ENCODE data around the gene GGCX.
"Not testable (repeated sequence)": the region's sequence is repeated elsewhere in the genome, so short reads cannot be mapped to it uniquely, and the experiment has no call there.

GGCX gene

GRCh38 chr2:85564144-85564563 is 2.9 kb upstream of the GGCX start:
- no peak for DNase-seq

DNA sequence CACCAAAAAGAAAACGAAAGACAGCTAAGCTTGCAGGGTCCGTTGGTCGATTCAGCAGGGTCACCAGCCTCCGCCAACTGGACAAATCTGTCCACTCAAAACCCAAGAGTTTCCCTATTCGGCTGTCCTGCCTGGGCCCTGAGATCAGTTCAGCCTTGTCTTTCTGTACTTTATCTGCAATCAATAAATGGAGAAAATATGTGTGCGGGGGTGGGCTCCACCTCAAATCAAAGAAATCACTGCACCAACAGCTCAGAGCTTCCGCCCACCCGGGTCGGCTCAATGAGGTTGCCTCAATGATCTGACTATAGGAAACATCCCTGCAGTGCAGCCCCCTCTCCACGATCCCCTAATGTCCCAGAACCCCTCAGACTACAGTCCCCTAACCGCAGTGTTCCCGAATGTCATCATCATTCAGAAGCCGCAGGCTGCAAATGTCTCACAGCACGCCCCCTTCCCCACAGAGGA is 447 bp downstream of the GGCX start:
- DNase-seq = no peak

- not testable (repeated sequence) for DNase-seq
Observed at GRCh38 chr2:85560403-85560726, 928 bp downstream of the GGCX start.

DNA sequence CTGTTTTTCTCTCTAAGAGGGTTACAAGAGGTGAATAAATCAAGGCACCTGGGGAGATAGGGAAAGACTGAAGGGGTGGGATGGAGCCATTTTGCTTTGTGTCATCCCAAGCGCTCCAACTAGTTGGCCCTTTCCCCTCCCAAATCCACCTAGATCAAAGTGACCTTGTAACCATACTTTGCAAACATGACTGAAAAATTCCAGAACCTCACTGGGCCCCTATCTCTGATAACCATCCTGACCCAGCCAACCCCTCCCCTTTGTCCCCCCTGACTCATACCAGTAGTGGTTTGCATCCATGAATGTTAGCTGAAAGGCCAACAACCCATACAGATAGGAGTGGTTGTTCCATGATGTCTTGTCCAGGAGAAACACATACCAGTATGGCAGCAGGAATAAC is 3.1 kb downstream of the GGCX start:
- DNase-seq = no peak

DNA sequence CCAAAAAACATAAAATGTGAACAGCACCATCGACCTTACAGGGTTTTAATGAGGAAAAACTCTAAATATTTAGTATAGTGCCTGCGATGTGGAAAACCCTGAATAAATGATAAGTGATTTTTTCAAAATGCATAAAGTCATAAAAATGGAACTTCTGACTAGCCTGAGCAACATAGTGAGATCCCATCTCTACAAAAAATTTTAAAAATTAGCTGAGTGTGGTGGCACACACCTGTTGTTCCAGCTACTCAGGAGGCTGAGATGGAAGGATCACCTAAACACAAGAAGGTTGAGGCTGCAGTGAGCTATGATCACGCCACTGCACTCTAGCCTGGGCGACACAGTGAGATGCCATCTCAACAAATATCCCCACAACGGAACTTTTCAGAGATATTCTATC is 4.2 kb downstream of the GGCX start:
- DNase-seq = no peak

- no peak for DNase-seq
Observed at GRCh38 chr2:85554980-85555612, 6.2 kb downstream of the GGCX start.

DNA sequence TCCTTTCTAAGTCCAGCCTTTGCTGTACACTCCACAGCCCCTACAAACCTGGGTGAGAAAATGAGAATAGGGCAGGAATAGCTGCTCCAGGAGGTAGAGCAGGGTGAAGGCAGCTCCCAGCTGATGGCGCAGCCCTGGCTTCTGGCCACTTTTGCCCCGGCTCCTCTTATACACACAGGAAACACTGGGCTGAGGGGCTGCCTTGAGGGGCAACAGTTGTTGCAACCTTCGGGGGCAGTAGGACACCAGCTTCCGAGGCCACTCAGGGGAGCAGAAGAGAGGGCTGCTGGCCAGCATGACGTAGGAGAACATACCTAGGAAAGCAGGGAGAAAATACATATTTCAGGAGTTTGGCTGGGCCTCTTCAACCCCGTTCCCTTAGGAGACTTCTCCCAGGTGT is 8.1 kb downstream of the GGCX start:
- DNase-seq = no peak

DNA sequence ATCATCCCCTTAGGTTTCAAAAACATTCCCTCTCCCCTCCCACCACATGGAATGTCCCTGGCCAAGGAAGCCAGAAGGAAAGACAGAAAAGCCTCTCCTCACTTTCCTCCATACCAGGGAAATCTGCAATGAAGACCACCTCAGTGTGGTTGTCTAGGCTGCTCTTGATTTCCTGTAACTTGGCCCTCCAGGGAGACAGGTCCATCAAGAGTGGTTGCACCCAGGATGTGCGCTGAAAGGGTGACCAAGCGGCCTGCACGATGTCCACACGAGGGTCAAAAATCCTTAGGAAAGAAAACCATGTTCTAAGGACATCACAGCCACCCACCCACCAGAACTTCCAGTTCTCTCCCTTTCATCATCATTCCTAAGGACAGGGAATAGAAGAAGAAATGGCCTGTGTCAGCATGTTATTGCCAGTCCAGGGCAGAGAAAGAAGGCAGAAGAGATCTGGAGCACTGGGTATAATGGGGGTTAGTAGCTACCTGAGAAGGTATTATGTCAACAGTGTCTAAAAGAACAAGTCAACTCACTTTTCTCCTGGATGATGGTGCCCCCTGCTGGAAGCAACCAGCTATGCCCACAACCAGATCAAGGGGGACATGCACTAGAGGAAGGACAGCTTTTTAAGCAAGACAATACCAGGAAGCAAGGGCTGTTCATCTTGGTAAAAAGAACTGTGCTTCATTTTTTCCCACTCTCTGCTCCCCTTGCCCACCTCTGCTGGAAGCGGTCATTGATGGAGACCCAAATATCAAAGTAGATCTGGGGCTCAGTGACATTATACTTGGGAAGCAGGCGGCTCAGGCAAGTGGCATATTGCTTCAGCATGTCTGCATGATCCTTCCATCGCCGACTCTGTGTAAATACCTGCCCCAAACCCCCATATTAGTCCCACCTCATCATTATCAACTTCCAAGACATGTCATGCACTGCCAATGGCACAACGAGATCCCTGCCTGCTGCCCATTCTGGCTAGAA is 9.3 kb downstream of the GGCX start:
- DNase-seq = peak; percentile 68

GRCh38 chr2:85550486-85550885 is 10.8 kb downstream of the GGCX start:
- no peak for DNase-seq

GRCh38 chr2:85549826-85550225 is 11.5 kb downstream of the GGCX start:
- DNase-seq = peak; percentile 93

- no peak for DNase-seq
Observed at GRCh38 chr2:85549095-85549494, 12.2 kb downstream of the GGCX start.

DNA sequence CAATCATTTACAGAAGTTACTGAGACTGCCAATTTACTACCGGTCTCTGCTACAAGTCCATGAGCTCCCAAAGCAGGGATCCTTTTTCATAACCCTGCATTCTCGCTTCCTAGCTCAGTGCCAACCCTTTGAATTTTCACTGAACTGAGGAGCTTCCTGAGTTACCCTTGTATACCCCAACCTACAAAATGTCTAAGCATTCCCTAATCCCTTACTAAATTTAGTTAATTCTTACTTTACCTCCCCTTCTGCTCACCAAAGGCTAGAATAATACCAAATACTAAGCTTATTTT is 12.7 kb downstream of the GGCX start:
- DNase-seq = no peak

DNA sequence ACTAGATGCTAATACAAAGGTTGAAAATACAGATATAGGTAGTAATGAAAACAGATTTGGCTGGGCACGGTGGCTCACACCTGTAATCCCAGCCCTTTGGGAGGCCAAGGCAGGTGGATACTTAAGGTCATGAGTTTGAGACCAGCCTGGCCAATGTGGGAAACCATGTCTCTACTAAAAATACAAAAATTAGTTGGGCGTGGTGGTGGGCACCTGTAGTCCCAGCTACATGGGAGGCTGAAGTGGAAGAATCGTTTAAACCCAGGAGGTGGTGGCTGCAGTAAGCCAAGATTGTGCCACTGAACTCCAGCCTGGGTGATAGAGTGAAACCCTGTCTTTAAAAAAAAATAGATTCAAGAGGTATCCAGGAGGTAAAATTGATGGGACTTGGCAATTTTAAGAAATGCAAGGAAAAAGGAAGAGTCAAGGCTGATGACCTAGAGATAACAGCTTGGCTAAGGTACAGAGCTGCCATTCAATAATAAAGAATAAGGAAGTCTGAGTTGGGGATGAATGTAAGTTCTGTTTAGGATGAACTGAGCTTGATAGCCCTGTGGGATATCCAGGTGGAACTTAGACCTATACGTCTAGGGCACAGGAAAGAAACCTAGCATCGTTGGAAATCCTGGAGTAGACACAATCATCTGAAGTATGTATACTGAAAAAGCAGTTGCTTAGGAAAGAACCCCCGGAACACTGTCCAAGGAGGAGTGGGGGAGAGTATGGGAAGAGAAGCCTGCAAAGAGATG is 13.3 kb downstream of the GGCX start:
- no peak for DNase-seq

DNA sequence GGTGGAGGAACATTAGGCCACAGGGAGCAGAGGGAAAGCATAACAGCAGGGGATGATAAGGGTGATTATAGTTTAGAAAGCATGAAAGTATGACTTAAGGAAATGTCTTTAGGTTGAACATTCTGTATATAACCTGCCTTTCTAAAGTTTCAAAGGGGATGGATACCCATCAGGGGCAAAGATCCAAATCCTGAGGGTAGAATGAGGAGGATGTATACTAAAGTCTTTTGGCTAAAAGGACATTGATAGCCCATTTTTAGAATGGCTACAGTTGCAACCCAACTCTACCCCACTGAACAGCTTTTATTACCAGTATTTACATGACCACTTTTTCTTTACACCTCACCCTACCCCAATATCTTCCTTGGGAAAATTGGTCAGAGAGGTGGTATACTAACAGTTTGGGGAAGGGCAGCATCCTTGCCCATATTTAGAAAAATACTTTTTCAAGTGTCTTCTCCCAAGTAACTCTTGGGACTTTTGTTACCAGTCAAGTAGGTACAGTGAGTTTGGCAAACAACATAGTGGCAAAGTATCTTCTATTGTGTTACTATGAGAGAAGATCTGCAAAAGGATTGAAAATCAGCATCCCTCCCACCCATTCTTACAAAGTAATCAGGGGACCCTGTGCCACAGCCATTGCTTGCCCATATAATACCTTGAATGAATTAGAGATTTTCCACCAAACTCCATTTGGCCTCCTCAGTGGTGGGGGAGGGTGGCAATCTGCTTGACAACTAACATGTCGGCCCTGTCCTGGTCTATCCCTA is 14.0 kb downstream of the GGCX start:
- DNase-seq = no peak

DNA sequence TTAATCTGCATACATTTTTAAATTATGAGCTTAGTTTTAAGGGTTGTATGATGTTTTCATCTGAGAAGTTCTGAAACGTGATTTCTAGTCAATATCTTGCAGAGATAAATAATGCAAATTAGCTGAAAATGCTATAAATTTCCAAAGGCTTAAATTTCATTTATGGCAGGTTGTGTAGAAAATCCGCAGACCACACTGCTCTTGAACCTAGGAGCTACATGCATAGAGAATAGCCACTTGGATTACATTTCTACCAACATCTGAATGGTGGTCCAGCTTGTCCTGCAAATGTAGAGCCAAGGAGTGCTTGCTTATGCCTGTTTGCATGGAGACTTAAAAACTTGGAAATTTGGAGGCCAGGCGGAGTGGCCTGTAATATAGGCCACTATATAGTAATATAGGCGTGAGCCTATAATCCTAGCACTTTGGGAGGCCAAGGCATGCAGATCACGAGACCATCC is 15.5 kb downstream of the GGCX start:
- DNase-seq = no peak

- not testable (repeated sequence) for DNase-seq
Observed at GRCh38 chr2:85544915-85545779, 16.1 kb downstream of the GGCX start.

DNA sequence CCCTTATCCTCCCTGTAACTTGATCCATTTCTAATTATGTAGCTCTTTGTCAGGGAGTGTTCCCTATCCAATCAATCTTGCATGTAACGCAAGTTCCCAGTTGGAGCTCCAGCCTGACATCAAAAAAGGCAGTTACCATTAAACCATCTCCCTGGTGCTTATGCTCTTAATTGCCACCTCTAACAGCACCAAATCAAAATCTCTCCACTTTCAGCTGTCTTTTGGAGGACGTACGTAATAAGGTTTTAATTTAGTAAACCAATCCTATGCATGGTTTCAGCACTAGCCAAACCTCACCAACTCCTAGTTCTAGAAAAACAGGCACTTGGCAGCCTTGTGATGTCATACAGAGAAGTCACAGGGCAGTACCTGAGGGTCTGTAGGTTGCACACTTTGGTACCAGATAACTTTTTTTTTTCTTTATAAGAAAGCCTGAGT is 17.0 kb downstream of the GGCX start:
- DNase-seq = not testable (repeated sequence)

DNA sequence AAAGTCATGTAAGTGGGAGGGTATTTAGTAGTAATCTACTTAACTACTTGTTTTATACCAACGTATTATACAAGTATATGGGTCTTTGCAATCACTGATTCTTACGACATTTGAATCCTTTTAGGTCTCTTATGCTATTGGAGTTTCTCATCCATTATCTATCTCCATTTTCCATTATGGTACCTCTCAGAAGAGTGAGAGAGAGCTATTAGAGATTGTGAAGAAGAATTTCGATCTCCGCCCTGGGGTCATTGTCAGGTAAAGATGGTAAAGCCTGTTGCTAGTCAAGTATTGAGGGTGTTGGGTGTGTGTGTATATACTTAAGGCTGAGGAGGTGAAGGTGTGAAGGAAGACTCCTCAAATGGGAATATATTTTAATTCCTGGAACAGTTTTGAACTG is 18.5 kb downstream of the GGCX start:
- DNase-seq = no peak

DNA sequence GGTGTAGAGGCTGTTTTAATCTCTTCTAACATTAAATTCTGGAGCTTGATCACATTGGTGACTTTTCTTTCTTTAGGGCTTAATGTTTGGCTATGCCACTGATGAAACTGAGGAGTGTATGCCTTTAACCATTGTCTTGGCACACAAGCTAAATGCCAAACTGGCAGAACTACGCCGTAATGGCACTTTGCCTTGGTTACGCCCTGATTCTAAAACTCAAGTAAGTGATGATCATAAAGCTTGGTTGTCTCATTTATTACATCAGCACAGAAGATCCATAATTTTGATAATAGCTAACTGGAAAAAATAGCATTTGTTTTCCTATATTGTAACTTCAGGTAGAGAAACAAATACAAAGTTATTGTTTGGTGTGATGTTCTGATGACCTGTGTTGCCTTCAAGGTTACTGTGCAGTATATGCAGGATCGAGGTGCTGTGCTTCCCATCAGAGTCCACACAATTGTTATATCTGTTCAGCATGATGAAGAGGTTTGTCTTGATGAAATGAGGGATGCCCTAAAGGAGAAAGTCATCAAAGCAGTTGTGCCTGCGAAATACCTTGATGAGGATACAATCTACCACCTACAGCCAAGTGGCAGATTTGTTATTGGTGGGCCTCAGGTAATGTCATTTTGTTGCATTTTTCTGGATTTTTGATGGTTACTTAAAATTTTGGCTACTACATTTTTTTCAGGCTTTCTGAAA is 19.4 kb downstream of the GGCX start:
- DNase-seq = no peak

GRCh38 chr2:85541262-85541661 is 20.0 kb downstream of the GGCX start:
- no peak for DNase-seq

DNA sequence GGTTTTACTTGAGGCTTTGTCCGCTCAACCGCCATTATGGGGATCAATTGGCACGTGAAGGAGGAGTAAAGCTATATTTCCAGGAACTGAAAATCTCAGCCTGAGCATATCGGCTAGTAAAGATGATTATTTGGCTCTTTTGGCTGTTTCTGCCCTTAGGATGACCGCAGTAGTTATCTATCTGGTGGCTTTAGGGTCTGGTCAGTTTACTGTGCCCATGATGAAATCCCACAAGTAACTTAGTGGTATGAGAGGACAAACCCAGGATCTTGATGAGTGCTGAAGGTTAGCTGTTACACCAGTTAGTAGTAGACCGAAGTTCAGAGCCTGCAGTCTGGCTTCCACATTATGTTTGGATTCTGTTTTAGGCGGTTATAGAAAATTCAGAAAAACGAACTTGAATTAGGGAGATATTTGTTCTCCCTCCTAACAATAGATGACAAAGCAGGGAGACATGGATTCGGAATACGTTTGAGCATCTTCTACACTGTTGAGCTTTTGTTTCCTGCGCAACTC is 21.1 kb downstream of the GGCX start:
- no peak for DNase-seq
